ENCODE data around the gene SEMA3D.

GRCh38 chr7:84998665-84999064 lies 188.2 kb downstream of the SEMA3D start:
- TF ChIP-seq RAD21 (conservative IDR thresholded peaks at IDR 0.05) (no peak), POLR2AphosphoS5 (IDR thresholded peaks at IDR 0.05) (no peak), CTCF (IDR thresholded peaks at IDR 0.05; ENCODE audit: poor library complexity, severe bottlenecking) (no peak), SMC3 (conservative IDR thresholded peaks at IDR 0.05; ENCODE audit: poor library complexity) (no peak)

Data from neural cell (in vitro differentiated cells).